CD14-positive monocyte (primary cell): ENCODE results near the gene PEAK1. TPM values are rescaled to one million over a fixed set of nuclear protein-coding genes. Genes with fewer than 3 reads are reported as not detected.

Experiments used
- DNase-seq, 3 donors: peaks; one replicate each; pipeline ENCODE4 v3.0.0-alpha.2; 2011 to 2022
- H2AFZ ChIP-seq: 2 replicates; pipeline ENCODE4 v1.6.0; 2012; ENCODE audit warnings: mild to moderate bottlenecking, low read depth, low read length, inconsistent platforms; ENCODE audit not compliant: insufficient read depth, poor library complexity, severe bottlenecking
- H3K27ac ChIP-seq, 2 donors: 1 replicate in 1 of 2; 2 replicates in 1 of 2; pipeline ENCODE4 v1.5.1; 2012 to 2013; ENCODE audit warnings: low read length in 2 of 2, control low read depth in 1 of 2, inconsistent platforms in 1 of 2, low read depth in 1 of 2, mild to moderate bottlenecking in 1 of 2
- H3K27me3 ChIP-seq, 2 donors: one replicate each; pipeline versions ENCODE4 v1.6.0 to v1.6.1; 2011 to 2013; ENCODE audit warnings: low read length in 2 of 2; ENCODE audit not compliant: control insufficient read depth in 2 of 2, insufficient read depth in 2 of 2
- H3K36me3 ChIP-seq, 2 donors: replicated peaks in 1 of 2; 1 replicate in 1 of 2; 2 replicates in 1 of 2; pipeline versions ENCODE4 v1.5.1 to v1.6.1; 2012 to 2013; ENCODE audit warnings: low read length in 2 of 2, control low read depth in 1 of 2, inconsistent platforms in 1 of 2, mild to moderate bottlenecking in 1 of 2; ENCODE audit not compliant: insufficient read depth in 2 of 2, control insufficient read depth in 1 of 2
- H3K4me1 ChIP-seq, 2 donors: 1 replicate in 1 of 2; 2 replicates in 1 of 2; pipeline versions ENCODE4 v1.5.1 to v1.6.1; 2012 to 2013; ENCODE audit warnings: low read length in 2 of 2, control low read depth in 1 of 2, inconsistent platforms in 1 of 2, mild to moderate bottlenecking in 1 of 2, moderate library complexity in 1 of 2; ENCODE audit not compliant: insufficient read depth in 2 of 2, control insufficient read depth in 1 of 2
- H3K4me2 ChIP-seq: replicated peaks from 2 replicates; pipeline ENCODE3; 2012; ENCODE audit warnings: low read length, moderate library complexity, mild to moderate bottlenecking; ENCODE audit not compliant: poor library complexity, severe bottlenecking; ENCODE audit errors: extremely low read depth
- H3K4me3 ChIP-seq, 3 experiments: fragments of 200-600 bp in 1 of 3; sonication (generic) in 1 of 3; replicated peaks in 1 of 3; 1 replicate in 2 of 3; 2 replicates in 1 of 3; pipeline ENCODE4 v1.5.1; 2011 to 2013; ENCODE audit warnings: low read length in 3 of 3, mild to moderate bottlenecking in 3 of 3, control low read depth in 2 of 3, low read depth in 2 of 3, inconsistent platforms in 1 of 3, moderate library complexity in 1 of 3
- H3K79me2 ChIP-seq: 2 replicates; pipeline ENCODE4 v1.6.0; 2012; ENCODE audit warnings: mild to moderate bottlenecking, control low read depth, inconsistent platforms, low read length, moderate library complexity; ENCODE audit not compliant: insufficient read depth
- H3K9ac ChIP-seq: 2 replicates; pipeline ENCODE4 v1.6.0; 2017; ENCODE audit warnings: low read length, mild to moderate bottlenecking; ENCODE audit not compliant: insufficient read depth, poor library complexity, severe bottlenecking
- H3K9me3 ChIP-seq, 2 donors: replicated peaks in 1 of 2; 1 replicate in 1 of 2; 2 replicates in 1 of 2; pipeline versions ENCODE4 v1.5.1 to v1.6.1; 2012 to 2013; ENCODE audit warnings: low read length in 2 of 2, control low read depth in 1 of 2; ENCODE audit not compliant: control insufficient read depth in 1 of 2, insufficient read depth in 1 of 2
- H4K20me1 ChIP-seq: 2 replicates; pipeline ENCODE4 v1.6.0; 2012; ENCODE audit warnings: mild to moderate bottlenecking, low read length, control low read depth, moderate library complexity; ENCODE audit not compliant: insufficient read depth
- H3K27ac Mint-ChIP-seq, 7 donors: one replicate each; pipeline ENCODE4 v1.8.0; 2020; ENCODE audit warnings: mild to moderate bottlenecking in 7 of 7, mixed read lengths in 7 of 7, moderate library complexity in 6 of 7, inconsistent platforms in 2 of 7
- H3K27me3 Mint-ChIP-seq, 3 donors: one replicate each; pipeline ENCODE4 v1.8.0; 2021 to 2022; ENCODE audit warnings: low read depth in 3 of 3, mild to moderate bottlenecking in 3 of 3, mixed read lengths in 3 of 3, moderate library complexity in 3 of 3, inconsistent platforms in 1 of 3
- H3K36me3 Mint-ChIP-seq, 2 donors: one replicate each; pipeline ENCODE4 v1.8.0; 2020; ENCODE audit warnings: mixed read lengths in 2 of 2, inconsistent platforms in 1 of 2, mild to moderate bottlenecking in 1 of 2
- H3K4me1 Mint-ChIP-seq: one replicate; pipeline ENCODE4 v1.8.0; 2020; ENCODE audit warnings: mild to moderate bottlenecking, mixed read lengths
- H3K4me3 Mint-ChIP-seq, 2 donors: one replicate each; pipeline ENCODE4 v1.8.0; 2020; ENCODE audit warnings: mild to moderate bottlenecking in 2 of 2, mixed read lengths in 2 of 2, moderate library complexity in 1 of 2
- H3K9me3 Mint-ChIP-seq, 7 donors: one replicate each; pipeline ENCODE4 v1.8.0; 2020 to 2022; ENCODE audit warnings: mixed read lengths in 7 of 7, mild to moderate bottlenecking in 6 of 7, moderate library complexity in 6 of 7, inconsistent platforms in 2 of 7
- CTCF ChIP-seq: fragments of 200-600 bp; IDR thresholded peaks from one replicate; pipeline ENCODE4 v1.8.0; 2022; ENCODE audit warnings: antibody characterized with exemption, mild to moderate bottlenecking
- WGBS: methylation state at CpG from one replicate; pipeline ENCODE4 v1.1.5; 2013; ENCODE audit warnings: missing lambda C conversion rate; ENCODE audit not compliant: insufficient coverage; 5-methylcytosine and 5-hydroxymethylcytosine counted together
- intact Hi-C, 2 donors: fragments of 100-400 bp; cut with micrococcal nuclease; formaldehyde crosslinking; loops; one replicate each; pipeline versions ENCODE4 v1.15.0 to v1.15.1; 2023
- polyA plus RNA-seq, 3 donors: library from polyadenylated mRNA; depleted of rRNA in 1 of 3; unstranded in 2 of 3; stranded (reverse) in 1 of 3; fragments of 300-500 nt in 2 of 3; fragments of >200 nt in 1 of 3; fragmentation: Illumina TruSeq in 2 of 3; gene quantifications; 1 replicate in 2 of 3; 2 replicates in 1 of 3; pipeline ENCODE4 v1.2.3, GENCODE V29; 2012 to 2021

The PEAK1 gene
- polyA plus RNA-seq, 3 donors = 0.85 to 8.7 (median 1.1) TPM

- Mint-ChIP-seq H3K27me3 (no peaks in the 10 kb centered on the region), H3K4me3 (no peak overlapping the region), H3K9me3 (no peaks in the 10 kb centered on the region), H3K27ac (no peak overlapping the region), H3K4me1 (no peaks in the 10 kb centered on the region), H3K36me3 (peaks cover 55 to 64% of the 10 kb centered on the region in 2 donors)
- Histone ChIP-seq H3K27ac (no peak overlapping the region), H3K79me2 (no peaks in the 10 kb centered on the region), H3K4me3 (no peak overlapping the region), H2AFZ (no peak overlapping the region), H4K20me1 (no peaks in the 10 kb centered on the region), H3K4me2 (no peak overlapping the region), H3K9ac (no peak overlapping the region), H3K27me3 (no peaks in the 10 kb centered on the region), H3K9me3 (no peaks in the 10 kb centered on the region), H3K36me3 (peaks cover 54 to 94% of the 10 kb centered on the region in 2 donors), H3K4me1 (no peaks in the 10 kb centered on the region)
- no peak for DNase-seq
- no peak for TF ChIP-seq CTCF
- intact Hi-C loops = no loop called here
- WGBS = no CpG with 5 or more reads among the region's 3 CpGs
These were observed 44.4 kb upstream of the PEAK1 start for GRCh38 chr15:77464129-77464865.

GRCh38 chr15:77461486-77461885, 41.6 kb upstream of the PEAK1 start:
- Histone ChIP-seq H4K20me1 (no peaks in the 10 kb centered on the region), H3K27me3 (no peaks in the 10 kb centered on the region), H3K79me2 (no peaks in the 10 kb centered on the region), H3K9ac (no peak overlapping the region), H3K4me2 (no peak overlapping the region), H3K27ac (no peak overlapping the region), H3K4me3 (no peak overlapping the region), H2AFZ (no peak overlapping the region), H3K36me3 (peaks cover 43 to 78% of the 10 kb centered on the region in 2 donors), H3K9me3 (no peaks in the 10 kb centered on the region), H3K4me1 (no peaks in the 10 kb centered on the region)
- no peak for TF ChIP-seq CTCF
- Mint-ChIP-seq H3K9me3 (no peaks in the 10 kb centered on the region), H3K36me3 (peaks cover 41 to 43% of the 10 kb centered on the region in 2 donors), H3K27ac (no peak overlapping the region), H3K4me3 (no peak overlapping the region), H3K27me3 (no peaks in the 10 kb centered on the region), H3K4me1 (no peaks in the 10 kb centered on the region)
- no peak for DNase-seq
- intact Hi-C loops = no loop called here
